Lung (tissue), 12 donors: ENCODE measurements around the gene POM121L2. TPM values are rescaled to one million over a fixed set of nuclear protein-coding genes. Genes with fewer than 3 reads are reported as not detected.

Experiments
- ATAC-seq: fragments of 200-7000 bp; cut with Tn5 transposase; one replicate; pipeline ENCODE4 v1.9.1; 2020; ENCODE audit warnings: moderate number of reproducible peaks; ENCODE audit not compliant: insufficient read depth, low FRiP score
- DNase-seq, 3 donors: peaks; one replicate each; pipeline ENCODE4 v3.0.0-alpha.2; 2013 to 2017
- H3K27ac ChIP-seq, 2 donors: one replicate each; pipeline ENCODE4 v1.5.1; 2013; ENCODE audit warnings: mild to moderate bottlenecking in 2 of 2, moderate library complexity in 2 of 2, control low read depth in 1 of 2, inconsistent platforms in 1 of 2, low read depth in 1 of 2, low read length in 1 of 2
- H3K27me3 ChIP-seq, 3 donors: one replicate each; pipeline ENCODE4 v1.5.1; 2013; ENCODE audit warnings: low read length in 2 of 3; ENCODE audit not compliant: control insufficient read depth in 3 of 3, insufficient read depth in 3 of 3
- H3K36me3 ChIP-seq, 4 donors: one replicate each; pipeline ENCODE4 v1.5.1; 2013; ENCODE audit warnings: low read length in 4 of 4, mild to moderate bottlenecking in 1 of 4, moderate library complexity in 1 of 4; ENCODE audit not compliant: control insufficient read depth in 4 of 4, insufficient read depth in 4 of 4
- H3K4me1 ChIP-seq, 5 donors: one replicate each; pipeline ENCODE4 v1.5.1; 2013; ENCODE audit warnings: low read length in 5 of 5, mild to moderate bottlenecking in 2 of 5, moderate library complexity in 1 of 5; ENCODE audit not compliant: control insufficient read depth in 5 of 5, insufficient read depth in 5 of 5
- H3K4me3 ChIP-seq: one replicate; pipeline ENCODE4 v1.5.1; 2013; ENCODE audit warnings: mild to moderate bottlenecking, control low read depth, moderate library complexity
- H3K9ac ChIP-seq, 2 donors: one replicate each; pipeline ENCODE4 v1.5.1; 2013; ENCODE audit warnings: low read length in 2 of 2, control low read depth in 1 of 2; ENCODE audit not compliant: insufficient read depth in 1 of 2
- H3K9me3 ChIP-seq, 4 donors: one replicate each; pipeline ENCODE4 v1.5.1; 2013; ENCODE audit warnings: low read length in 3 of 4, mild to moderate bottlenecking in 1 of 4, moderate library complexity in 1 of 4; ENCODE audit not compliant: control insufficient read depth in 4 of 4, insufficient read depth in 3 of 4
- CTCF ChIP-seq: IDR thresholded peaks from 2 replicates; pipeline ENCODE4 v1.5.1; 2012; ENCODE audit warnings: mild to moderate bottlenecking; ENCODE audit errors: control extremely low read depth, extremely low read depth
- WGBS, 2 donors: extraction: QIAGEN DNeasy Blood & Tissue Kit; methylation state at CpG; one replicate each; pipeline ENCODE4 v1.1.7; 2013; 5-methylcytosine and 5-hydroxymethylcytosine counted together
- polyA plus RNA-seq, 2 donors: library from polyadenylated mRNA; stranded (reverse); fragments of 200-250 nt; gene quantifications; one replicate each; pipeline ENCODE4 v1.2.1, GENCODE V29; 2013
- total RNA-seq, 2 donors: library from RNA; depleted of rRNA in 1 of 2; stranded (reverse); fragments of >200 nt in 1 of 2; gene quantifications; one replicate each; pipeline ENCODE4 v1.2.1, GENCODE V29; 2014 to 2021
- donor health status: control.
- donor health status: control.
- donor health status: Bipolar disorder and iron deficiency.
- donor health status: healthy.
- donor health status: DM: yes; HTN: yes; CAD: no.

POM121L2 gene
- total and polyA plus RNA-seq, 4 donors: not detected

GRCh38 chr6:27280540-27281000 is 31.5 kb downstream of the POM121L2 start:
- ATAC-seq: no peak
- Histone ChIP-seq H3K27me3 (peaks cover 7 to 92% (median 84%) of the 10 kb centered on the region in 3 donors), H3K9me3 (peaks cover 0 to 21% (median 1%) of the 10 kb centered on the region in 4 donors)

GRCh38 chr6:27280064-27280539 is 32.0 kb downstream of the POM121L2 start:
- H3K36me3 ChIP-seq: no peaks in the 10 kb centered on the region
- WGBS, 2 donors: 3 to 5% methylated on average over 17 of the region's 17 CpGs
- no peak overlapping the region for H3K4me3 ChIP-seq
- ATAC-seq (no peak), DNase-seq (peak in 2 of 3 donors; percentile 52 to 63)
- no peaks in the 10 kb centered on the region for H3K4me1 ChIP-seq
- H3K27me3 ChIP-seq: peaks cover 8 to 91% (median 82%) of the 10 kb centered on the region in 3 donors
- H3K27ac ChIP-seq: no peak overlapping the region
- no peak for TF ChIP-seq CTCF
- no peak overlapping the region for H3K9ac ChIP-seq
- H3K9me3 ChIP-seq: peaks cover 0 to 21% (median 1%) of the 10 kb centered on the region in 4 donors

More at GRCh38 chr6:27280540-27281000, 31.5 kb downstream of the POM121L2 start:
- no peak overlapping the region for H3K9ac ChIP-seq
- H3K27ac ChIP-seq: no peak overlapping the region
- TF ChIP-seq CTCF: no peak
- H3K4me3 ChIP-seq: no peak overlapping the region
- H3K4me1 ChIP-seq: no peaks in the 10 kb centered on the region
- no peaks in the 10 kb centered on the region for H3K36me3 ChIP-seq
- no peak for DNase-seq
- 11% methylated on average over 9 of the region's 9 CpGs for WGBS, 2 donors

- peaks cover 0 to 21% (median 0%) of the 10 kb centered on the region in 4 donors for H3K9me3 ChIP-seq
- H3K36me3 ChIP-seq: no peaks in the 10 kb centered on the region
- TF ChIP-seq CTCF: no peak
- H3K27me3 ChIP-seq: peaks cover 8 to 91% (median 82%) of the 10 kb centered on the region in 3 donors
- ATAC-seq (no peak), DNase-seq (no peak)
- no peak overlapping the region for H3K27ac ChIP-seq
- H3K9ac ChIP-seq: no peak overlapping the region
- no peaks in the 10 kb centered on the region for H3K4me1 ChIP-seq
- WGBS, 2 donors: 5 to 8% methylated on average over 24 of the region's 24 CpGs
- no peak overlapping the region for H3K4me3 ChIP-seq
These were observed 32.5 kb downstream of the POM121L2 start for GRCh38 chr6:27279513-27280063.
